Activated CD4-positive, alpha-beta T cell treated with anti-CD3 and anti-CD28 coated beads for 36 hours (primary cell): ENCODE measurements around the gene IPMK. TPM values are rescaled to one million over a fixed set of nuclear protein-coding genes. Genes with fewer than 3 reads are reported as not detected.

Experiments
- ATAC-seq: fragments of 200-7000 bp; cut with Tn5 transposase; one replicate; pipeline ENCODE4 v1.10.0; 2021; ENCODE audit warnings: mild to moderate bottlenecking, moderate library complexity
- CTCF ChIA-PET: fragments of 350-600 bp; sonication (Branson Sonifier 250); formaldehyde crosslinking; loops from one replicate; lab custom pipeline; 2021; ENCODE audit warnings: antibody characterized with exemption; lab: Charles Lee
- POLR2A ChIA-PET: fragments of 350-600 bp; sonication (Branson Sonifier 250); formaldehyde crosslinking; loops from one replicate; lab custom pipeline; 2021; ENCODE audit warnings: antibody characterized with exemption, inconsistent platforms; lab: Charles Lee
- DNase-seq: peaks from one replicate; pipeline ENCODE4 v3.0.0-alpha.2; 2020
- H3K27ac Mint-ChIP-seq: one replicate; pipeline ENCODE4 v1.8.0; 2021; ENCODE audit warnings: mixed read lengths
- H3K27me3 Mint-ChIP-seq: one replicate; pipeline ENCODE4 v1.8.0; 2021; ENCODE audit warnings: mixed read lengths
- H3K36me3 Mint-ChIP-seq: one replicate; pipeline ENCODE4 v1.8.0; 2021; ENCODE audit warnings: low read depth, mixed read lengths
- H3K4me1 Mint-ChIP-seq: one replicate; pipeline ENCODE4 v1.8.0; 2021; ENCODE audit warnings: mixed read lengths
- H3K4me3 Mint-ChIP-seq: one replicate; pipeline ENCODE4 v1.8.0; 2021; ENCODE audit warnings: mild to moderate bottlenecking, moderate library complexity, mixed read lengths
- H3K9me3 Mint-ChIP-seq: one replicate; pipeline ENCODE4 v1.8.0; 2021; ENCODE audit warnings: low read depth, mixed read lengths
- intact Hi-C, 2 experiments: fragments of 100-400 bp; cut with DNase I in 1 of 2; cut with micrococcal nuclease in 1 of 2; formaldehyde crosslinking; loops; one replicate each; pipeline versions ENCODE4 v1.14.2 to v1.15.1; 2022 to 2024; cut with DNase I, micrococcal nuclease
- total RNA-seq, 2 experiments: library from RNA; stranded (reverse); gene quantifications; one replicate each; pipeline ENCODE4 v1.2.3, GENCODE V29; 2021

Gene IPMK
- total RNA-seq = 1 to 10 TPM; 7.1 to 8.1 TPM

GRCh38 chr10:58267713-58268453 is at the start of gene IPMK:
IPMK (minus strand) TSS chr10:58267894; CDS start chr10:58267611, 283 bp downstream.
- intact Hi-C loops = loop anchor here (1.0 to 5.0 kb wide), 2 partner anchors 66 to 1639 kb away; partner anchors contain the start of gene CCDC6 (in 1 of the 2)
- no peaks in the 10 kb centered on the region for H3K27me3 Mint-ChIP-seq
- H3K9me3 Mint-ChIP-seq = no peaks in the 10 kb centered on the region
- POLR2A ChIA-PET = interaction anchor here (1.4 kb wide), 1 partner anchor 117 kb away, joined by 3 read pairs; the partner anchor contains the start of gene TFAM
- peak within 1 kb of the TSS; percentile 99 for H3K4me3 Mint-ChIP-seq
- H3K4me1 Mint-ChIP-seq = peaks cover 36% of the 10 kb centered on the region
- ATAC-seq (peak; percentile 68), DNase-seq (peak; percentile 97)
- peak within 1 kb of the TSS; percentile 93 for H3K27ac Mint-ChIP-seq
- H3K36me3 Mint-ChIP-seq = peaks cover 11% of the 10 kb centered on the region
- CTCF ChIA-PET = interaction anchor here (0.6 to 2.3 kb wide), 3 partner anchors 23 to 316 kb away, joined by 3 to 12 read pairs (median 5); partner anchors contain the start of gene TFAM

DNA sequence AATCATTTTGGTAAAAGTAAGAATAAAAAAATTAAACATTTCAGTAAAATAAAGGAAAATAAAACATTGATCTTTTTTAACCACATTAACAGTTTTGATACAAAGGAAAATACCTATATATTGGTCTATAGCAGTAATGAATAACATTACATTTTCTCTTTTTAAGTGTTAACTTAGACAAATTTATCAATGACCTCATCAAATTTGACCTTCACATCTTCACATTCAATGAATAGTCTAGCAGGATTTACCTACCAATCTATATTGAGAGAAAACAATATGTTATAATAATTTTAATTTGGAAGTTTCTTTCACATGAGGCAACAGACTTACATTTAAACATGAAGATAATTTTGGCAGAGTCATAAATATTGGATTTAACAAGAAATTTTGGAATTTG is 49.2 kb upstream of the IPMK start:
- peaks cover 3% of the 10 kb centered on the region for H3K27me3 Mint-ChIP-seq
- H3K27ac Mint-ChIP-seq = no peak overlapping the region
- ChIA-PET CTCF (interaction anchor here (1.5 kb wide), 1 partner anchor 12 kb away, joined by 7 read pairs; no protein-coding TSS in a partner anchor), POLR2A (no interaction called here)
- DNase-seq = no peak
- ATAC-seq = no peak
- H3K4me3 Mint-ChIP-seq = no peak overlapping the region
- no peaks in the 10 kb centered on the region for H3K4me1 Mint-ChIP-seq
- H3K9me3 Mint-ChIP-seq = no peaks in the 10 kb centered on the region
- intact Hi-C loops = no loop called here
- H3K36me3 Mint-ChIP-seq = no peaks in the 10 kb centered on the region

DNA sequence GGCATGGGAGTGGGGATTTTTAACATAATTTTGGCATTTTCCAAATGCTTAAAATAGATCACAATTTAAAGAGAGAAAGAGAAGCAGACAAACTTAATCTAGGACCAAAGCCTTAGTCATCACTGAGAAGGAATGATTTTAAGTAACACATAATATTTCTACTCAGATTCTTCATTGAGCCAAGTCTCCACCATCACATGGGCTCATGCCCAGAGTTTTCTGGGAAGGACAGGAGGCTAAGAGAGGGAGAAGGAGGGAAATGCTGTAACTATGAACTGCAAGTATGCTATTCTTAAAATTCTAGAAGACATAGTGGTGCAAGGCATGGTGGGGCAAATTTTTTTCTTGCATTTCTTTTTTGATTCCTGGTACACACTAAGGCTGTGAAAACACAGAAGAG is 43.3 kb upstream of the IPMK start:
- Mint-ChIP-seq H3K36me3 (no peaks in the 10 kb centered on the region), H3K9me3 (no peaks in the 10 kb centered on the region), H3K4me3 (no peak overlapping the region), H3K27me3 (peaks cover 11% of the 10 kb centered on the region), H3K4me1 (no peaks in the 10 kb centered on the region), H3K27ac (no peak overlapping the region)
- intact Hi-C loops = no loop called here
- no peak for ATAC-seq
- ChIA-PET CTCF (interaction anchor here (1.4 kb wide), 1 partner anchor 14 kb away, joined by 4 read pairs; no protein-coding TSS in a partner anchor), POLR2A (interaction anchor here (0.6 kb wide), 1 partner anchor 28 kb away, joined by 4 read pairs; no protein-coding TSS in a partner anchor)
- no peak for DNase-seq

DNA sequence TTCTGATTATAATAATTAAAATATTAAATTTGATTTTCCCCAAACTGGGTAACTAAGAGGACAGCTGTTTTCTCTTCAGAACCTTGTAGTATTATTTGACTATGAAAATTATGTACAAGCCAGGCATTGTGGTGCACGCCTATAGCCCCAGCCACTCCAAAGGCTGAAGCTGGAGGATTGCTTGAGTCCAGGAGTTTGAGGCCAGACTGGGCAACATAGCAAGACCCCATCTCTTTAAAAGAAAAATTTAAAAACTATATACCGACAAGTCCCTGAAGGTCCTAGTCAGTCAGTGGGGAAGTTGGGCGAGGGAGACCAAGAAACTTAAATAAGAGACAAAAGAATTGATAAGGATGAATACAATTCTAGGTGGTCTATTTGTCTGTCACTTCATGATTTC is 40.0 kb upstream of the IPMK start:
- Mint-ChIP-seq H3K27me3 (peaks cover 16% of the 10 kb centered on the region), H3K4me1 (no peaks in the 10 kb centered on the region), H3K27ac (no peak overlapping the region), H3K9me3 (no peaks in the 10 kb centered on the region), H3K36me3 (no peaks in the 10 kb centered on the region), H3K4me3 (no peak overlapping the region)
- ChIA-PET POLR2A (interaction anchor here (0.8 kb wide), 1 partner anchor 16 kb away, joined by 6 read pairs; no protein-coding TSS in a partner anchor), CTCF (interaction anchor here (0.9 to 1.4 kb wide), 4 partner anchors 12 to 129 kb away, joined by 3 to 6 read pairs (median 4); partner anchors contain the start of gene TFAM)
- intact Hi-C loops = loop anchor here in 1 of 2 experiments (10.0 kb wide), 1 partner anchor 207 kb away; the partner anchor contains the start of gene BICC1
- DNase-seq (no peak), ATAC-seq (no peak)

DNA sequence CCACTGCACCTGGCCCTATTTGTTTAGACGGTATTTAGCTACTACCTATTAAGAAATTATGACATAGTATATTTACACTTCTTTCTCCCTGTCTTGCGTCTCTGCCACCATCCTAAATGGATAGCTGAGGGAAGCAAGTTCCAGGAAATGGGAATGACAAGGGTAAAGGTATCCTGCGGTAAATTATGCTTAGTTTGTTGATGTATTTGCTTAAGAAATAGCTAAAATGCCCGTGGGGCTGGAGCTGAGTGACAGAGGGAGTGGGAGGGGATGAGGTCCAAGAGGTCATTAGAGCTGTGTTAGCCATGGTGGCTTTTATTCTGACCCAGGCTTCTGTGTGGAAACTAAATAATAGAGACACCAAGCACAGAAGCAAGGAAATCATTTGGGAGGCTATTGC is 38.1 kb upstream of the IPMK start:
- Mint-ChIP-seq H3K9me3 (no peaks in the 10 kb centered on the region), H3K27ac (no peak overlapping the region), H3K27me3 (peaks cover 20% of the 10 kb centered on the region), H3K4me3 (no peak overlapping the region), H3K36me3 (no peaks in the 10 kb centered on the region), H3K4me1 (no peaks in the 10 kb centered on the region)
- ChIA-PET CTCF (interaction anchor here (0.6 to 2.5 kb wide), 5 partner anchors 9 to 392 kb away, joined by 3 to 7 read pairs (median 4); no protein-coding TSS in a partner anchor), POLR2A (no interaction called here)
- DNase-seq (no peak), ATAC-seq (no peak)
- intact Hi-C loops = loop anchor here in 1 of 2 experiments (10.0 kb wide), 1 partner anchor 209 kb away; the partner anchor contains the start of gene BICC1

DNA sequence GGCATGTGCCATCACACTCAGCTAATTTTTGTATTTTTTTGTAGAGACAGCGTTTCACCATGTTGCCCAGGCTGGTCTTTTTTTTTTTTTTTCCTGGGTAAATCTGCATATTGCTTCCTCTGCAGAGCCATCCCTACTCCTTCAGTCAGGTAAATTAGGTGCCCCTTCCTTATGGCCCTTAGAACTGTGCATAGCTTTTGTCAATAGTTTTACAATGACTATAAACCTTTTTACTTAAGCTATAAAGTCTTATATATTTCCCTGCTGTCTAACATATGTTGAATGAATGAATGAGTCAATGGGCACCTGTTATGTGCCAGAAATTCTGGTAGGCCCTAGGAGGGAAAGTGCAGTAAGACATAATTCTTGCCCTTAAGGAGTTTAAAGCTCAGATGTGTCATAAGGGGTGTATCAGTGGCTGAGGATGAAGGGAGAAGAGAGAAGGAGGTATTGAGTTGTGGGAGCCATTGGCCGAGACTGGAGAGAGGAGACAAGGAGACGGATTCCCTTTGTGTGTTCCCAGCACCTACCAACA is 36.5 kb upstream of the IPMK start:
- Mint-ChIP-seq H3K36me3 (no peaks in the 10 kb centered on the region), H3K9me3 (no peaks in the 10 kb centered on the region), H3K27ac (no peak overlapping the region), H3K27me3 (peaks cover 18% of the 10 kb centered on the region), H3K4me3 (no peak overlapping the region), H3K4me1 (peaks cover 2% of the 10 kb centered on the region)
- ChIA-PET CTCF (interaction anchor here (0.7 to 2.5 kb wide), 4 partner anchors 12 to 336 kb away, joined by 3 to 7 read pairs (median 3); no protein-coding TSS in a partner anchor), POLR2A (no interaction called here)
- intact Hi-C loops = loop anchor here (5.0 to 10.0 kb wide), 2 partner anchors 208 to 211 kb away; partner anchors contain the start of gene BICC1 (in 2 of the 2)
- no peak for ATAC-seq
- DNase-seq = no peak

DNA sequence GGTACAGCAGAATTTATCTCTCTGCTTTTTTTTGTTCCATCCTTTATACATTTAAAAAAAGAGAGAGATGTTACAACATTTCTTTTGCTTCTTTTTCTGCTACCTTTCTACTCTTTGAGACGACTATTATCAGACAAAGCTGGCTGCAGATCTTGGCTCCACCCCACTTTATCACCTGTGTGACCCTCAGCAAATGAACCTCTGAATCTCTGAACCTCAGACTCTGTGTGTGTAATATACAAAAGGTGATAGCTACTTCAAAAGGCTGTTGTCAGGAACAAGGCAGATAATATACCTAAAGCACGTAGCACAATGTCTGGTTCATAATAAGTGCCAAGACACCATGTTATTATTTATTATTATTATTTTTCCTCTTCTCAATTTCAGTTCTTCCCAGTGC is 34.6 kb upstream of the IPMK start:
- DNase-seq (no peak), ATAC-seq (no peak)
- Mint-ChIP-seq H3K27ac (no peak overlapping the region), H3K4me1 (peaks cover 2% of the 10 kb centered on the region), H3K36me3 (no peaks in the 10 kb centered on the region), H3K9me3 (no peaks in the 10 kb centered on the region), H3K27me3 (peaks cover 14% of the 10 kb centered on the region), H3K4me3 (no peak overlapping the region)
- POLR2A ChIA-PET = no interaction called here
- CTCF ChIA-PET = interaction anchor here (0.8 to 1.8 kb wide), 4 partner anchors 12 to 83 kb away, joined by 3 to 8 read pairs (median 4); partner anchors contain the start of genes CISD1 and TFAM
- intact Hi-C loops = loop anchor here (5.0 to 10.0 kb wide), 2 partner anchors 210 to 213 kb away; partner anchors contain the start of gene BICC1 (in 2 of the 2)

DNA sequence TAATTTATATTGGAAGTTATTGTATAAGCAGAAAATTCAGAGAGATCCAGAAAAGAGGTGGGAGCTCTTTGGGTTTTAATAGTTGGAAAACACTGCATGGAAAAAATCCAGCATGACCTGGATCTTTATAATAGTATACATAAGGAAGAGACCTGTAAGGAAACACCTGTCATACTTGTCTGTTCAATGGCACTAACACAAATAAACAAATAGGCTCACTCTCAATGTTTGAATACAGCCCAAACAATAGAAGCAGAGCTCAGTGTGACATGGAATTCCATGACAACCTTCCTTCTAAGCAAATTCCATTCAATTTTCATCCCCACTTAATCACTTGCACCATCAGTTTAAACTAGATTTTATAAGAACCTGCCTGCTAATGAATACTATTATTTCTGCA is 33.0 kb upstream of the IPMK start:
- Mint-ChIP-seq H3K4me3 (no peak overlapping the region), H3K4me1 (peaks cover 2% of the 10 kb centered on the region), H3K36me3 (no peaks in the 10 kb centered on the region), H3K27me3 (peaks cover 6% of the 10 kb centered on the region), H3K27ac (no peak overlapping the region), H3K9me3 (no peaks in the 10 kb centered on the region)
- ChIA-PET POLR2A (no interaction called here), CTCF (interaction anchor here (1.0 to 2.2 kb wide), 7 partner anchors 10 to 102 kb away, joined by 3 to 14 read pairs (median 4); partner anchors contain the start of gene TFAM)
- ATAC-seq = no peak
- no peak for DNase-seq
- intact Hi-C loops = loop anchor here (5.0 to 10.0 kb wide), 2 partner anchors 212 to 214 kb away; partner anchors contain the start of gene BICC1 (in 2 of the 2)

GRCh38 chr10:58299580-58299979 is 31.9 kb upstream of the IPMK start:
- H3K4me1 Mint-ChIP-seq = peaks cover 2% of the 10 kb centered on the region
- peaks cover 6% of the 10 kb centered on the region for H3K27me3 Mint-ChIP-seq
- ATAC-seq (peak; percentile 87), DNase-seq (peak; percentile 74)
- CTCF ChIA-PET = interaction anchor here (0.7 to 2.2 kb wide), 17 partner anchors 9 to 219 kb away, joined by 3 to 14 read pairs (median 3); partner anchors contain the start of gene TFAM
- POLR2A ChIA-PET = no interaction called here
- no peaks in the 10 kb centered on the region for H3K36me3 Mint-ChIP-seq
- H3K9me3 Mint-ChIP-seq = no peaks in the 10 kb centered on the region
- H3K27ac Mint-ChIP-seq = no peak overlapping the region
- no peak overlapping the region for H3K4me3 Mint-ChIP-seq
- intact Hi-C loops = loop anchor here (1.0 to 2.0 kb wide), 2 partner anchors 35 to 86 kb away; partner anchors contain the start of genes TFAM (in 2 of the 2) and UBE2D1 (in 1 of the 2)

- intact Hi-C loops = loop anchor here (5.0 kb wide), 1 partner anchor 957 kb away; no protein-coding TSS in a partner anchor
- Mint-ChIP-seq H3K36me3 (peaks cover 3% of the 10 kb centered on the region), H3K4me3 (no peak overlapping the region), H3K4me1 (no peaks in the 10 kb centered on the region), H3K27me3 (no peaks in the 10 kb centered on the region), H3K27ac (no peak overlapping the region), H3K9me3 (no peaks in the 10 kb centered on the region)
- CTCF ChIA-PET = interaction anchor here (0.6 to 7.7 kb wide), 4 partner anchors 115 to 287 kb away, joined by 3 to 152 read pairs (median 3); no protein-coding TSS in a partner anchor
- POLR2A ChIA-PET = no interaction called here
- ATAC-seq = no peak
- no peak for DNase-seq
Observed at GRCh38 chr10:58293989-58294388, 26.3 kb upstream of the IPMK start.
